Stomach (tissue), 9 donors: ENCODE results near the gene KIF2A. TPM values are rescaled to one million over a fixed set of nuclear protein-coding genes. Genes with fewer than 3 reads are reported as not detected.
A peak's percentile ranks its signal among the peaks of the same experiment; 100 is the strongest.

Experiments used
- DNase-seq, 2 donors: peaks; one replicate each; pipeline versions ENCODE4 v3.0.0 to v3.0.0-alpha.2; 2013 to 2019
- H3K27ac ChIP-seq, 5 donors: fragments of 200-600 bp in 4 of 5; sonication (generic) in 4 of 5; one replicate each; pipeline ENCODE4 v1.5.1; 2013 to 2019; ENCODE audit warnings: mild to moderate bottlenecking in 1 of 5, moderate library complexity in 1 of 5
- H3K27me3 ChIP-seq, 3 donors: fragments of 200-600 bp; sonication (generic); one replicate each; pipeline ENCODE4 v1.5.1; 2017 to 2019; ENCODE audit warnings: mixed run types in 1 of 3
- H3K36me3 ChIP-seq, 4 donors: fragments of 200-600 bp; sonication (generic); 1 replicate in 3 of 4; 2 replicates in 1 of 4; pipeline ENCODE4 v1.5.1; 2016 to 2019
- H3K4me1 ChIP-seq, 4 donors: fragments of 200-600 bp; sonication (generic); one replicate each; pipeline ENCODE4 v1.5.1; 2016 to 2019
- H3K4me3 ChIP-seq, 4 donors: fragments of 200-600 bp; sonication (generic) in 3 of 4; one replicate each; pipeline ENCODE4 v1.5.1; 2016 to 2019; ENCODE audit warnings: mild to moderate bottlenecking in 1 of 4
- H3K9me3 ChIP-seq, 4 donors: fragments of 200-600 bp; sonication (generic); one replicate each; pipeline ENCODE4 v1.5.1; 2016 to 2019
- EP300 ChIP-seq: sonication (generic); formaldehyde crosslinking; IDR thresholded peaks from one replicate; pipeline ENCODE4 v1.6.1; 2017; ENCODE audit warnings: antibody characterized with exemption
- POLR2A ChIP-seq, 4 donors: fragments of 450-650 bp; IDR thresholded peaks; one replicate each; pipeline ENCODE4 v1.6.1; 2016; ENCODE audit warnings: antibody characterized with exemption in 4 of 4, control low read depth in 2 of 4, mild to moderate bottlenecking in 1 of 4, moderate library complexity in 1 of 4
- POLR2AphosphoS5 ChIP-seq, 3 donors: sonication (generic); formaldehyde crosslinking; IDR thresholded peaks; one replicate each; pipeline ENCODE4 v1.6.1; 2016; ENCODE audit warnings: antibody characterized with exemption in 3 of 3
- WGBS, 5 donors: extraction: QIAGEN DNeasy Blood & Tissue Kit in 3 of 5; methylation state at CpG; one replicate each; pipeline versions ENCODE4 v1.1.5 to v1.1.7; 2013 to 2018; 5-methylcytosine and 5-hydroxymethylcytosine counted together
- intact Hi-C: fragments of 100-400 bp; cut with DNase I; formaldehyde crosslinking; loops from one replicate; pipeline ENCODE4 v1.15.1; 2023; ENCODE audit warnings: low total_unique reads
- polyA plus RNA-seq, 3 donors: library from polyadenylated mRNA; stranded (reverse); fragments of 200-250 nt; gene quantifications; one replicate each; pipeline ENCODE4 v1.2.3, GENCODE V29; 2013
- total RNA-seq, 5 donors: library from RNA; depleted of rRNA; stranded (reverse); fragments of >200 nt; gene quantifications; one replicate each; pipeline versions ENCODE4 v1.1.0 to v1.2.3, GENCODE V29; 2014 to 2016
- TF ChIP-seq, protein P1 (sequence below), 7 experiments: fragments of 450-650 bp in 4 of 7; fragments of 200-600 bp in 3 of 7; sonication (generic) in 3 of 7; IDR thresholded peaks; one replicate each; pipeline ENCODE4 v1.5.1; 2016 to 2019; ENCODE audit warnings: antibody characterized with exemption in 7 of 7, control low read depth in 2 of 7, mild to moderate bottlenecking in 1 of 7
- donor health status: healthy with polysubstance abuse.
- donor health status: Bipolar disorder and iron deficiency.
- donor health status: healthy.

Gene KIF2A
- total and polyA plus RNA-seq, 8 donors = 2.6 to 61.3 (median 9.9) TPM

- 88 to 91% (median 89%) methylated on average over 2 of the region's 2 CpGs for WGBS, 5 donors
- no peak for TF ChIP-seq EP300
- TF ChIP-seq, protein P1, sequence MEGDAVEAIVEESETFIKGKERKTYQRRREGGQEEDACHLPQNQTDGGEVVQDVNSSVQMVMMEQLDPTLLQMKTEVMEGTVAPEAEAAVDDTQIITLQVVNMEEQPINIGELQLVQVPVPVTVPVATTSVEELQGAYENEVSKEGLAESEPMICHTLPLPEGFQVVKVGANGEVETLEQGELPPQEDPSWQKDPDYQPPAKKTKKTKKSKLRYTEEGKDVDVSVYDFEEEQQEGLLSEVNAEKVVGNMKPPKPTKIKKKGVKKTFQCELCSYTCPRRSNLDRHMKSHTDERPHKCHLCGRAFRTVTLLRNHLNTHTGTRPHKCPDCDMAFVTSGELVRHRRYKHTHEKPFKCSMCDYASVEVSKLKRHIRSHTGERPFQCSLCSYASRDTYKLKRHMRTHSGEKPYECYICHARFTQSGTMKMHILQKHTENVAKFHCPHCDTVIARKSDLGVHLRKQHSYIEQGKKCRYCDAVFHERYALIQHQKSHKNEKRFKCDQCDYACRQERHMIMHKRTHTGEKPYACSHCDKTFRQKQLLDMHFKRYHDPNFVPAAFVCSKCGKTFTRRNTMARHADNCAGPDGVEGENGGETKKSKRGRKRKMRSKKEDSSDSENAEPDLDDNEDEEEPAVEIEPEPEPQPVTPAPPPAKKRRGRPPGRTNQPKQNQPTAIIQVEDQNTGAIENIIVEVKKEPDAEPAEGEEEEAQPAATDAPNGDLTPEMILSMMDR (IDR thresholded peaks at IDR 0.05) = no peak
- TF ChIP-seq POLR2A (IDR thresholded peaks at IDR 0.05) = no peak
- TF ChIP-seq POLR2AphosphoS5 (IDR thresholded peaks at IDR 0.05) = no peak
- H3K4me1 ChIP-seq = peaks cover 0 to 12% (median 2%) of the 10 kb centered on the region in 4 donors
- no peak overlapping the region for H3K27ac ChIP-seq
- no peak overlapping the region for H3K4me3 ChIP-seq
- no peaks in the 10 kb centered on the region for H3K27me3 ChIP-seq
- H3K9me3 ChIP-seq = no peaks in the 10 kb centered on the region
- H3K36me3 ChIP-seq = peaks cover 24 to 96% (median 90%) of the 10 kb centered on the region in 4 donors
- intact Hi-C loops = no loop called here
- no peak for DNase-seq
Observed at GRCh38 chr5:62385816-62386400, 79.9 kb downstream of the KIF2A start.

- peaks cover 0 to 12% (median 2%) of the 10 kb centered on the region in 4 donors for H3K4me1 ChIP-seq
- peak overlapping the region in 1 of 5 donors; percentile 12 for H3K27ac ChIP-seq
- intact Hi-C loops = no loop called here
Observed at GRCh38 chr5:62386824-62387223, 80.8 kb downstream of the KIF2A start.

GRCh38 chr5:62395210-62395950, 89.4 kb downstream of the KIF2A start:
- Histone ChIP-seq H3K36me3 (peaks cover 0 to 100% (median 96%) of the 10 kb centered on the region in 4 donors), H3K4me1 (no peaks in the 10 kb centered on the region), H3K27me3 (no peaks in the 10 kb centered on the region), H3K27ac (no peak overlapping the region), H3K9me3 (no peaks in the 10 kb centered on the region), H3K4me3 (no peak overlapping the region)
- WGBS, 5 donors = 85 to 92% (median 87%) methylated on average over 5 of the region's 5 CpGs
- TF ChIP-seq, protein P1 (IDR thresholded peaks at IDR 0.05) = no peak
- no peak for TF ChIP-seq EP300
- TF ChIP-seq POLR2A (IDR thresholded peaks at IDR 0.05) = no peak
- no peak for TF ChIP-seq POLR2AphosphoS5 (IDR thresholded peaks at IDR 0.05)
- intact Hi-C loops = no loop called here
- DNase-seq = no peak

More at GRCh38 chr5:62386824-62387223, 80.8 kb downstream of the KIF2A start:
- TF ChIP-seq EP300 = no peak
- no peak for TF ChIP-seq POLR2AphosphoS5 (IDR thresholded peaks at IDR 0.05)
- TF ChIP-seq POLR2A (IDR thresholded peaks at IDR 0.05) = no peak
- TF ChIP-seq, protein P1 (IDR thresholded peaks at IDR 0.05) = no peak
- Histone ChIP-seq H3K4me3 (no peak overlapping the region), H3K27me3 (no peaks in the 10 kb centered on the region), H3K36me3 (peaks cover 24 to 95% (median 90%) of the 10 kb centered on the region in 4 donors), H3K9me3 (no peaks in the 10 kb centered on the region)
- no peak for DNase-seq

GRCh38 chr5:62403411-62404250, 97.6 kb downstream of the KIF2A start, which contains the start of gene DIMT1:
Gene DIMT1, minus strand, starts transcription at chr5:62403905. Its CDS starts 133 bp downstream, at chr5:62403772.
- Histone ChIP-seq H3K36me3 (peaks cover 0 to 28% (median 24%) of the 10 kb centered on the region in 4 donors), H3K4me3 (peak within 1 kb of the TSS; percentile 81 to 90 (median 86)), H3K27me3 (no peaks in the 10 kb centered on the region), H3K27ac (peak within 1 kb of the TSS; percentile 90 to 96 (median 96)), H3K9me3 (no peaks in the 10 kb centered on the region), H3K4me1 (peaks cover 4 to 26% (median 11%) of the 10 kb centered on the region in 4 donors)
- peak; percentile 96 to 99 for DNase-seq
- TF ChIP-seq EP300 = no peak
- TF ChIP-seq, protein P1 (IDR thresholded peaks at IDR 0.05) = peak in 1 of 7 experiments; percentile 8
- TF ChIP-seq POLR2A (IDR thresholded peaks at IDR 0.05) = peak in 2 of 4 donors; percentile 34 to 47
- peak; percentile 86 to 95 (median 88) for TF ChIP-seq POLR2AphosphoS5 (IDR thresholded peaks at IDR 0.05)
- intact Hi-C loops = no loop called here
- 0% methylated on average over 27 to 66 of the region's 66 CpGs for WGBS, 5 donors
